ENCODE results near the gene FYCO1. TPM values are rescaled to one million over a fixed set of nuclear protein-coding genes. Genes with fewer than 3 reads are reported as not detected.

Gene FYCO1
- polyA plus RNA-seq, 1 donor (not counting 4 experiments of a cell fraction or from before 2014, with no cell fraction given): 6.1 TPM

DNA sequence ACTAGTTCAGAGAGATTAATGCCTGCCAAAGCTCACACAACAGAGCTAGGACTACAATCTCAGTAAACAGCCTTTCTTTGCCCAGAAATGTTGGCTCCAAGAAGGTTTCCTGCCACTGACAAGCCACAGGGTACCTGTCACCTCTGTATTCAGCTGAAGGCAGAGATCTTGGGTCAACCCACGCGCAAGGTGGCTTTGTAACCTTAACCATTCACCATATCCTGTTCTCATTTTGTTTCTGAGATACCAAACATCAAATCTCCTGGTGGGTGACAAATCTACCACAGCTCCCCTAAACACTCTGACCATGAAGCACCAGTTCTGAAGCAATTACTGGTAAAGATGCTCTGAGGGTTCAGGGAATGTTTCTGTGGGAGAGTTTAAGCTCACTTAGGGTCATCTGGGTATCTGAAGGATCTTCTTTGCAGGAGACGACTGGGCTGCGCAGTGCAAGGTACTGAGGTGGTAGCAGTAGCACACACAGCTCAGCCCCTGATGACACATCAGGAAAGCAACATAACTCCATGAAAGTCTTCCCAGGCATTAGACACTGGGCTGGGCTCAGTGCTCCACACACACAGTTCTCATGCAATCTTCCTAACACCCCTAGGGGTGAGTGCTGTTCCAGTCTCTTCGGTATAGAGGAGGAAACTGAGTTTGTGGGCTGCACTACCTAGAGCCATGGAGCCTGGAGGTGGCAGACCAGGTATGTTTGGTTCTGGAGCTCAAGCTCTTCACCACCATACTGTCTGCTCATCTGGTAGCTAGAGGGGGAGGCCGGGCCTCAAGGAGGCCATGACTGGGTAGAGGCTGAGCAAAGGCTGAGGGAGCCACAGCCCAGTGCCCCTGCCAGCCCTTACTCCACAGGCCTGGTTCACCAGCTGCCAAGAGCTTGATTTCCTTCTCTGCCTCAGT lies 44.7 kb downstream of the FYCO1 start:
- no peaks in the 10 kb centered on the region for H3K9me1 ChIP-seq (ENCODE audit: control insufficient read depth, extremely low read depth, insufficient read depth, low read length)
- H3K27me3 ChIP-seq (ENCODE audit: control insufficient read depth, extremely low read depth, insufficient read depth, low read length): no peaks in the 10 kb centered on the region
- TF ChIP-seq EZH2 (IDR thresholded peaks at IDR 0.05; ENCODE audit: low read length): no peak
- TF ChIP-seq, protein P1, sequence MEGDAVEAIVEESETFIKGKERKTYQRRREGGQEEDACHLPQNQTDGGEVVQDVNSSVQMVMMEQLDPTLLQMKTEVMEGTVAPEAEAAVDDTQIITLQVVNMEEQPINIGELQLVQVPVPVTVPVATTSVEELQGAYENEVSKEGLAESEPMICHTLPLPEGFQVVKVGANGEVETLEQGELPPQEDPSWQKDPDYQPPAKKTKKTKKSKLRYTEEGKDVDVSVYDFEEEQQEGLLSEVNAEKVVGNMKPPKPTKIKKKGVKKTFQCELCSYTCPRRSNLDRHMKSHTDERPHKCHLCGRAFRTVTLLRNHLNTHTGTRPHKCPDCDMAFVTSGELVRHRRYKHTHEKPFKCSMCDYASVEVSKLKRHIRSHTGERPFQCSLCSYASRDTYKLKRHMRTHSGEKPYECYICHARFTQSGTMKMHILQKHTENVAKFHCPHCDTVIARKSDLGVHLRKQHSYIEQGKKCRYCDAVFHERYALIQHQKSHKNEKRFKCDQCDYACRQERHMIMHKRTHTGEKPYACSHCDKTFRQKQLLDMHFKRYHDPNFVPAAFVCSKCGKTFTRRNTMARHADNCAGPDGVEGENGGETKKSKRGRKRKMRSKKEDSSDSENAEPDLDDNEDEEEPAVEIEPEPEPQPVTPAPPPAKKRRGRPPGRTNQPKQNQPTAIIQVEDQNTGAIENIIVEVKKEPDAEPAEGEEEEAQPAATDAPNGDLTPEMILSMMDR (optimal IDR thresholded peaks at IDR 0.05 in 1 of 3, IDR thresholded peaks at IDR 0.05 in 1 of 3, conservative IDR thresholded peaks at IDR 0.05 in 1 of 3; ENCODE audit: extremely low read depth in 1 of 3, insufficient read depth in 2 of 3, low read length in 3 of 3): no peak
- no peaks in the 10 kb centered on the region for H3K79me2 ChIP-seq (ENCODE audit: control insufficient read depth, insufficient read depth, low read length)
- no peak overlapping the region for H3K4me2 ChIP-seq (ENCODE audit: control insufficient read depth, extremely low read depth, insufficient read depth, low read depth, low read length)
- no peaks in the 10 kb centered on the region for H3K9me3 ChIP-seq (ENCODE audit: control insufficient read depth, low read depth, low read length)
- no peaks in the 10 kb centered on the region for H3K4me1 ChIP-seq (ENCODE audit: control insufficient read depth, extremely low read depth, insufficient read depth, low read length)
- H3K4me3 ChIP-seq (ENCODE audit: control insufficient read depth in 2 of 3, extremely low read depth in 1 of 3, insufficient read depth in 2 of 3, low read depth in 1 of 3, low read length in 3 of 3): no peak overlapping the region
- no peak overlapping the region for H2AFZ ChIP-seq (ENCODE audit: control insufficient read depth, low read length)
- peaks cover 24 to 52% of the 10 kb centered on the region in 2 experiments for H3K36me3 ChIP-seq (ENCODE audit: control insufficient read depth in 2 of 2, extremely low read depth in 1 of 2, insufficient read depth in 2 of 2, low read length in 2 of 2)
- FAIRE-seq (no peak), DNase-seq (ENCODE audit: low read depth, low spot score) (no peak)
- H3K27ac ChIP-seq (ENCODE audit: control insufficient read depth, insufficient read depth, low read length): no peak overlapping the region
- H4K20me1 ChIP-seq (ENCODE audit: control insufficient read depth, extremely low read depth, insufficient read depth, low read length): no peaks in the 10 kb centered on the region
- no peak overlapping the region for H3K9ac ChIP-seq (ENCODE audit: control insufficient read depth, extremely low read depth, insufficient read depth, low read length)
- dilution Hi-C loops (cut with MboI; ENCODE audit: extremely low pct_ligation_motif_present, low sequenced_read_pairs): no loop called here

DNA sequence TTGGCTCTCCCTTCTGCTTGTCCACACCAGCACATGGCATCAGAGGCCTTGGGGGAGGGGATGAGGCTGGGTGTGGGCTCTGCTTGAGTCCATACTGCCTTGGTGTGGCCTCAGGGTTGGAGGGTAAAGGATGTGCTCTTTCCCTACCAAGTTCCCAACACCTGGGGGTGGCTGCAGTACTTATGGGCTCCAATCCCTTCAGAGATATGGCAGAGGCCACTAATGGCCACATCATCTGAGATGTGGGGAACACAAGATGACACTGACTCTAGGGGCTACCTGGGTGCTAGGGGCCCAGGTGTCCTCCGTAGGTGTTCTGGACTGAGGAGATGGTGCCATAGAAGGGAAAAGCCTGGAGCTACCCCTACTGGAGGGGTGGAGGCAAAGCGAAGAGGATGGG lies 45.5 kb downstream of the FYCO1 start:
- Histone ChIP-seq H3K4me1 (ENCODE audit: control insufficient read depth, extremely low read depth, insufficient read depth, low read length) (no peaks in the 10 kb centered on the region), H2AFZ (ENCODE audit: control insufficient read depth, low read length) (no peak overlapping the region), H3K27ac (ENCODE audit: control insufficient read depth, insufficient read depth, low read length) (no peak overlapping the region), H3K9me3 (ENCODE audit: control insufficient read depth, low read depth, low read length) (no peaks in the 10 kb centered on the region), H3K79me2 (ENCODE audit: control insufficient read depth, insufficient read depth, low read length) (no peaks in the 10 kb centered on the region), H3K9me1 (ENCODE audit: control insufficient read depth, extremely low read depth, insufficient read depth, low read length) (no peaks in the 10 kb centered on the region), H3K4me3 (ENCODE audit: control insufficient read depth in 2 of 3, extremely low read depth in 1 of 3, insufficient read depth in 2 of 3, low read depth in 1 of 3, low read length in 3 of 3) (no peak overlapping the region), H3K4me2 (ENCODE audit: control insufficient read depth, extremely low read depth, insufficient read depth, low read depth, low read length) (no peak overlapping the region), H4K20me1 (ENCODE audit: control insufficient read depth, extremely low read depth, insufficient read depth, low read length) (no peaks in the 10 kb centered on the region), H3K27me3 (ENCODE audit: control insufficient read depth, extremely low read depth, insufficient read depth, low read length) (no peaks in the 10 kb centered on the region), H3K36me3 (ENCODE audit: control insufficient read depth in 2 of 2, extremely low read depth in 1 of 2, insufficient read depth in 2 of 2, low read length in 2 of 2) (peaks cover 20 to 48% of the 10 kb centered on the region in 2 experiments), H3K9ac (ENCODE audit: control insufficient read depth, extremely low read depth, insufficient read depth, low read length) (no peak overlapping the region)
- no peak for DNase-seq (ENCODE audit: low read depth, low spot score)
- dilution Hi-C loops (cut with MboI; ENCODE audit: extremely low pct_ligation_motif_present, low sequenced_read_pairs): no loop called here
- no peak for FAIRE-seq
- TF ChIP-seq, protein P1 (optimal IDR thresholded peaks at IDR 0.05 in 1 of 3, IDR thresholded peaks at IDR 0.05 in 1 of 3, conservative IDR thresholded peaks at IDR 0.05 in 1 of 3; ENCODE audit: extremely low read depth in 1 of 3, insufficient read depth in 2 of 3, low read length in 3 of 3): no peak
- TF ChIP-seq EZH2 (IDR thresholded peaks at IDR 0.05; ENCODE audit: low read length): no peak
